Trophoblast cell (in vitro differentiated cells and primary cell): ENCODE measurements around the gene IL17RB.

Experiments
- DNase-seq, 2 donors: peaks; one replicate each; pipeline ENCODE4 v3.0.0-alpha.2; 2016
- H2AFZ ChIP-seq: 2 replicates; pipeline ENCODE4 v1.6.1; 2013; ENCODE audit warnings: low read length, moderate library complexity, mild to moderate bottlenecking; ENCODE audit not compliant: insufficient read depth, poor library complexity
- H2AK5ac ChIP-seq: 2 replicates; pipeline ENCODE4 v1.6.1; 2013; ENCODE audit warnings: mild to moderate bottlenecking, low read length
- H2BK120ac ChIP-seq: 2 replicates; pipeline ENCODE4 v1.6.1; 2013; ENCODE audit warnings: low read length, mild to moderate bottlenecking, moderate library complexity; ENCODE audit not compliant: insufficient read depth, poor library complexity
- H2BK12ac ChIP-seq: 2 replicates; pipeline ENCODE4 v1.6.1; 2013; ENCODE audit warnings: mild to moderate bottlenecking, low read length, moderate library complexity
- H2BK5ac ChIP-seq: 2 replicates; pipeline ENCODE4 v1.6.1; 2013; ENCODE audit warnings: low read length, low read depth, moderate library complexity, mild to moderate bottlenecking; ENCODE audit not compliant: poor library complexity
- H3K14ac ChIP-seq: 2 replicates; pipeline ENCODE4 v1.6.1; 2013; ENCODE audit warnings: mild to moderate bottlenecking, low read length
- H3K18ac ChIP-seq: 2 replicates; pipeline ENCODE4 v1.6.1; 2013; ENCODE audit warnings: mild to moderate bottlenecking, low read length
- H3K23ac ChIP-seq: 2 replicates; pipeline ENCODE4 v1.6.1; 2013; ENCODE audit warnings: low read length
- H3K27ac ChIP-seq: 2 replicates; pipeline ENCODE4 v1.5.1; 2013; ENCODE audit warnings: low read depth, mild to moderate bottlenecking, inconsistent platforms, low read length, moderate library complexity
- H3K27me3 ChIP-seq: 2 replicates; pipeline ENCODE4 v1.6.1; 2013; ENCODE audit warnings: inconsistent platforms, mild to moderate bottlenecking, low read length, moderate library complexity; ENCODE audit not compliant: insufficient read depth
- H3K36me3 ChIP-seq, 2 experiments: 1 replicate in 1 of 2; 2 replicates in 1 of 2; pipeline ENCODE4 v1.6.1; 2013; ENCODE audit warnings: low read length in 2 of 2, mild to moderate bottlenecking in 2 of 2, moderate library complexity in 1 of 2; ENCODE audit not compliant: insufficient read depth in 2 of 2, control insufficient read depth in 1 of 2
- H3K4ac ChIP-seq: 2 replicates; pipeline ENCODE4 v1.6.1; 2013; ENCODE audit warnings: low read depth, mild to moderate bottlenecking, low read length, moderate library complexity
- H3K4me1 ChIP-seq, 2 experiments: 1 replicate in 1 of 2; 2 replicates in 1 of 2; pipeline ENCODE4 v1.6.1; 2013; ENCODE audit warnings: low read length in 2 of 2, mild to moderate bottlenecking in 2 of 2, moderate library complexity in 1 of 2; ENCODE audit not compliant: insufficient read depth in 2 of 2, control insufficient read depth in 1 of 2
- H3K4me2 ChIP-seq: 2 replicates; pipeline ENCODE4 v1.6.1; 2013; ENCODE audit warnings: inconsistent platforms, mild to moderate bottlenecking, low read length, moderate library complexity
- H3K4me3 ChIP-seq: 2 replicates; pipeline ENCODE4 v1.5.1; 2013; ENCODE audit warnings: mild to moderate bottlenecking, low read depth, low read length, inconsistent platforms
- H3K79me1 ChIP-seq: one replicate; pipeline ENCODE4 v1.6.1; 2013; ENCODE audit warnings: low read length
- H3K79me2 ChIP-seq: 2 replicates; pipeline ENCODE4 v1.6.1; 2013; ENCODE audit warnings: low read length, mild to moderate bottlenecking; ENCODE audit not compliant: control insufficient read depth, insufficient read depth, poor library complexity
- H3K9ac ChIP-seq: 2 replicates; pipeline ENCODE4 v1.6.1; 2013; ENCODE audit warnings: mild to moderate bottlenecking, low read length
- H3K9me3 ChIP-seq: 2 replicates; pipeline ENCODE4 v1.6.1; 2013; ENCODE audit warnings: low read depth, mild to moderate bottlenecking, control low read depth, inconsistent platforms, low read length; ENCODE audit not compliant: insufficient read depth
- H4K12ac ChIP-seq: 2 replicates; pipeline ENCODE4 v1.6.1; 2013; ENCODE audit warnings: low read depth, mild to moderate bottlenecking, low read length, moderate library complexity
- H4K8ac ChIP-seq: 2 replicates; pipeline ENCODE4 v1.6.1; 2013; ENCODE audit warnings: low read depth, mild to moderate bottlenecking, low read length, moderate library complexity
- H4K91ac ChIP-seq: one replicate; pipeline ENCODE4 v1.6.1; 2013; ENCODE audit warnings: low read depth, mild to moderate bottlenecking, low read length, moderate library complexity
- WGBS: extraction: QIAGEN DNeasy Blood & Tissue Kit; methylation state at CpG from one replicate; pipeline ENCODE4 v1.1.7; 2013; ENCODE audit warnings: missing lambda C conversion rate; ENCODE audit not compliant: insufficient read length, insufficient coverage; ENCODE audit errors: extremely low coverage; 5-methylcytosine and 5-hydroxymethylcytosine counted together

IL17RB gene

DNA sequence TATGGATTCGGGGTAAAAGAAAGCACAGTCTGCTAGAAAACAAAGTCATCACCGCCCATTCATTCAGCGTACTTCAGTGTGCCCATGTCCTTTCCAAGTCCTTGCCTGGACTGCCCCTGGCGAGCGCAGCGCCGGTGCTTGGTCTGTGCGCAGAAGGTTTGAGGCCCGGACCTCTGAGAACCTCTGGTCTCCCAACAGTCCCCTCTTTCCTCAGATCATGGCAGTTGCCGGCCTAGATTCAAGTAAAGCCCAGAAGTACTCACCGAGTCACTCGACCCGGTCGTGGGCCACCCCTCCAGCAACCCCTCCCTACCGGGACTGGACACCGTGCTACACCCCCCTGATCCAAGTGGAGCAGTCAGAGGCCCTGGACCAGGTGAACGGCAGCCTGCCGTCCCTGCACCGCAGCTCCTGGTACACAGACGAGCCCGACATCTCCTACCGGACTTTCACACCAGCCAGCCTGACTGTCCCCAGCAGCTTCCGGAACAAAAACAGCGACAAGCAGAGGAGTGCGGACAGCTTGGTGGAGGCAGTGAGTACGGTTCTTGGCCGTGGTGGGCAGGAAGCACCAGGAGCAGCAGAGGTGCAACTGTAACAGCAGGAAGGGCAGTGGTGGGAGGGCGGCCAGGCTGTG, 36.5 kb upstream of the IL17RB start:
- Histone ChIP-seq H3K4ac (no peak overlapping the region), H3K23ac (no peak overlapping the region), H3K9me3 (peaks cover 2% of the 10 kb centered on the region), H3K4me2 (no peak overlapping the region), H3K79me2 (no peaks in the 10 kb centered on the region), H2BK12ac (no peak overlapping the region), H3K4me1 (peaks cover 5 to 6% of the 10 kb centered on the region in 2 experiments), H3K14ac (no peak overlapping the region), H3K9ac (no peak overlapping the region), H3K79me1 (no peaks in the 10 kb centered on the region), H4K12ac (no peak overlapping the region), H4K91ac (no peak overlapping the region), H3K4me3 (no peak overlapping the region), H3K18ac (no peak overlapping the region), H4K8ac (no peak overlapping the region), H2BK5ac (no peak overlapping the region), H2AK5ac (no peak overlapping the region), H2BK120ac (no peak overlapping the region), H3K27me3 (no peaks in the 10 kb centered on the region), H2AFZ (no peak overlapping the region), H3K27ac (no peak overlapping the region), H3K36me3 (no peaks in the 10 kb centered on the region)
- WGBS, result no CpG with 5 or more reads among the region's 28 CpGs
- DNase-seq, result no peak

DNA sequence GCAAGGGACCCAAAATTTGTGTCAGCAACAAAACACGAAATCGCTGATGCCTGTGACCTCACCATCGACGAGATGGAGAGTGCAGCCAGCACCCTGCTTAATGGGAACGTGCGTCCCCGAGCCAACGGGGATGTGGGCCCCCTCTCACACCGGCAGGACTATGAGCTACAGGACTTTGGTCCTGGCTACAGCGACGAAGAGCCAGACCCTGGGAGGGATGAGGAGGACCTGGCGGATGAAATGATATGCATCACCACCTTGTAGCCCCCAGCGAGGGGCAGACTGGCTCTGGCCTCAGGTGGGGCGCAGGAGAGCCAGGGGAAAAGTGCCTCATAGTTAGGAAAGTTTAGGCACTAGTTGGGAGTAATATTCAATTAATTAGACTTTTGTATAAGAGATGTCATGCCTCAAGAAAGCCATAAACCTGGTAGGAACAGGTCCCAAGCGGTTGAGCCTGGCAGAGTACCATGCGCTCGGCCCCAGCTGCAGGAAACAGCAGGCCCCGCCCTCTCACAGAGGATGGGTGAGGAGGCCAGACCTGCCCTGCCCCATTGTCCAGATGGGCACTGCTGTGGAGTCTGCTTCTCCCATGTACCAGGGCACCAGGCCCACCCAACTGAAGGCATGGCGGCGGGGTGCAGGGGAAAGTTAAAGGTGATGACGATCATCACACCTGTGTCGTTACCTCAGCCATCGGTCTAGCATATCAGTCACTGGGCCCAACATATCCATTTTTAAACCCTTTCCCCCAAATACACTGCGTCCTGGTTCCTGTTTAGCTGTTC, 35.0 kb upstream of the IL17RB start:
- DNase-seq, result no peak
- Histone ChIP-seq H3K36me3 (no peaks in the 10 kb centered on the region), H2BK5ac (no peak overlapping the region), H3K4ac (no peak overlapping the region), H4K91ac (no peak overlapping the region), H3K18ac (no peak overlapping the region), H3K4me3 (no peak overlapping the region), H4K12ac (no peak overlapping the region), H3K27me3 (no peaks in the 10 kb centered on the region), H2BK12ac (no peak overlapping the region), H2AFZ (no peak overlapping the region), H3K9ac (no peak overlapping the region), H3K23ac (no peak overlapping the region), H3K14ac (no peak overlapping the region), H3K27ac (no peak overlapping the region), H3K79me2 (no peaks in the 10 kb centered on the region), H3K4me2 (no peak overlapping the region), H4K8ac (no peak overlapping the region), H3K79me1 (no peaks in the 10 kb centered on the region), H3K9me3 (peaks cover 2% of the 10 kb centered on the region), H3K4me1 (no peaks in the 10 kb centered on the region), H2AK5ac (no peak overlapping the region), H2BK120ac (no peak overlapping the region)
- no CpG with 5 or more reads among the region's 24 CpGs for WGBS

- no CpG with 5 or more reads among the region's 4 CpGs for WGBS
- no peak overlapping the region for H3K4me3 ChIP-seq
- H4K91ac ChIP-seq, result no peak overlapping the region
- no peaks in the 10 kb centered on the region for H3K79me1 ChIP-seq
- H2AK5ac ChIP-seq, result no peak overlapping the region
- H3K36me3 ChIP-seq, result no peaks in the 10 kb centered on the region
- H3K79me2 ChIP-seq, result no peaks in the 10 kb centered on the region
- no peak overlapping the region for H3K4me2 ChIP-seq
- no peak overlapping the region for H3K4ac ChIP-seq
- DNase-seq, result no peak
- H3K4me1 ChIP-seq, result no peaks in the 10 kb centered on the region
- peaks cover 2% of the 10 kb centered on the region for H3K9me3 ChIP-seq
- no peak overlapping the region for H4K12ac ChIP-seq
- no peaks in the 10 kb centered on the region for H3K27me3 ChIP-seq
- H3K14ac ChIP-seq, result no peak overlapping the region
- H4K8ac ChIP-seq, result no peak overlapping the region
- H3K18ac ChIP-seq, result no peak overlapping the region
- H3K23ac ChIP-seq, result no peak overlapping the region
- H3K9ac ChIP-seq, result no peak overlapping the region
- no peak overlapping the region for H2BK5ac ChIP-seq
- H3K27ac ChIP-seq, result no peak overlapping the region
- H2BK120ac ChIP-seq, result no peak overlapping the region
- H2BK12ac ChIP-seq, result no peak overlapping the region
- no peak overlapping the region for H2AFZ ChIP-seq
Measured at GRCh38 chr3:53812434-53812833, 33.9 kb upstream of the IL17RB start.

DNA sequence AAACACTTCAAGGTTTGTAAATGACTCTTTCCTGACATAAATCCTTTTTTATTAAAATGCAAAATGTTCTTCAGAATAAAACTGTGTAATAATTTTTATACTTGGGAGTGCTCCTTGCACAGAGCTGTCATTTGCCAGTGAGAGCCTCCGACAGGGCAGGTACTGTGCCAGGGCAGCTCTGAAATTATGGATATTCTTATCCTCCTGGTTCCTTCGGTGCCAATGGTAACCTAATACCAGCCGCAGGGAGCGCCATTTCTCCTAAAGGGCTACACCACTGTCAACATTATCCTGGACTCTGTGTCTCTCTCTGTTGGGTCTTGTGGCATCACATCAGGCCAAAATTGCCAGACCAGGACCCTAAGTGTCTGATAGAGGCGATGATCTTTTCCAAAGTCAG, 33.1 kb upstream of the IL17RB start:
- Histone ChIP-seq H4K12ac (no peak overlapping the region), H3K27me3 (no peaks in the 10 kb centered on the region), H3K4me1 (no peaks in the 10 kb centered on the region), H3K9me3 (peaks cover 2% of the 10 kb centered on the region), H2BK12ac (no peak overlapping the region), H2BK5ac (no peak overlapping the region), H3K79me1 (no peaks in the 10 kb centered on the region), H3K4me3 (no peak overlapping the region), H3K79me2 (no peaks in the 10 kb centered on the region), H2AK5ac (no peak overlapping the region), H4K8ac (no peak overlapping the region), H3K18ac (no peak overlapping the region), H3K36me3 (no peaks in the 10 kb centered on the region), H3K4ac (no peak overlapping the region), H3K4me2 (no peak overlapping the region), H3K27ac (no peak overlapping the region), H4K91ac (no peak overlapping the region), H3K14ac (no peak overlapping the region), H3K9ac (no peak overlapping the region), H3K23ac (no peak overlapping the region), H2BK120ac (no peak overlapping the region), H2AFZ (no peak overlapping the region)
- no CpG with 5 or more reads among the region's 5 CpGs for WGBS
- no peak for DNase-seq
